Head of caudate nucleus (tissue), 42 donors: Measurements from ENCODE around the gene GANAB.
"Not testable (repeated sequence)": the region's sequence is repeated elsewhere in the genome, so short reads cannot be mapped to it uniquely, and the experiment has no call there.

Experiments
- DNase-seq, 42 donors: peaks; one replicate each; pipeline versions ENCODE4 v3.0.0 to v3.0.0-alpha.2; 2020 to 2021; ENCODE audit warnings: mixed read lengths in 7 of 42
- intact Hi-C: fragments of 100-400 bp; cut with DNase I; formaldehyde crosslinking; loops from one replicate; pipeline ENCODE4 v1.15.0; 2022

Gene GANAB

GRCh38 chr11:62644220-62644619 lies 2.2 kb downstream of the GANAB start:
- no peak for DNase-seq
- intact Hi-C loops: no loop called here

- DNase-seq: no peak
- intact Hi-C loops: no loop called here
Observed at GRCh38 chr11:62632492-62632891, 13.9 kb downstream of the GANAB start.

DNA sequence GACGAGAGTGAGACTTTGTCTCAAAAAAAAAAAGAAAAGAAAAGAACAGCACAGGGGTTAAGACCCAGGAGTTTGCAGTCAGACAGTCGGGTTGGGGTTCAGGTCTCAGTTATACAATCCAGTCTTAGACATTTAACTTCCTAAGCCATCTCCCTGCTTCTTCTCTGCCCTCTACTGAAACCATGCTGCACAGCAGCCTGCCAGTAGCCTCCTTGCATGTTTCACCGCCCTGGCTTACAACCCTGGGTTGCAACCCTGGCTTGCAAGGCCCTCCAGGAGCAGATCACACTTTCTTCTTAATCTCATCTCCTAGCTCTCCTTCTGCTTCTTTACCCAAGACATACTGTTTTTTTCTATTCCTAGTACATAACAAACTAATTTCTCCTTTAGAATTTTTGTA lies 18.7 kb downstream of the GANAB start:
- peak in 11 of 42 donors; percentile 23 to 64 (median 37) for DNase-seq
- intact Hi-C loops: no loop called here

DNA sequence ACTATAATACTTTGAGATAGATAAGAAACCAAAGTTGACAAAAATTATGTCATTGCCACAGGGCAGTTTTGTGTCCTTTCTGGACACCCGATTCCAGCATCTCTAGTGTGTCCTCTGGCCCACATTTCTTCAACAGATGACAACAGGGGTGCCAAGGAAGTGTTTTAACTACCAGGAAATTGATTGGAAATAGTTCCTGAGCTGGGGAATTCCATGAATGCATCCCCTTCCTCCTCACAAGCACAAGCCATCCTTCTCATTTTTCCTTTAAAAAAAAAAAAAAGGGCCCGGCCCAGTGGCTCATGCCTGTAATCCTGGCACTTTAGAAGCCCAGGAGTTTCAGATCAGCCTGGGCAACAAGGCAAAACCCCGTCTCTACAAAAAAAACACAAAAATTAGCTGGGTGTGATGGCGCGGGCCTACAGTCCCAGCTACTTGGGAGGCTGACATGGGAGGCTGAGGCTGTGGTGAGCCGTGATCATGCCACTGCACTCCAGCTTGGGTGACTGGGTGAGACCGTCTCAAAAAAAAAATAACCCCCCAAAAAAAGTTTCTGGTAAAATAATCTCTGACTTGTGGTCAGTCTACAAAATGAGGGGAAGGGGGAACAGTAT lies 23.8 kb downstream of the GANAB start:
- intact Hi-C loops: no loop called here
- DNase-seq: no peak

GRCh38 chr11:62621567-62622470 lies 24.6 kb downstream of the GANAB start, which contains the start of gene B3GAT3:
B3GAT3 (minus strand) TSS chr11:62621986; CDS start chr11:62621947, 39 bp downstream.
- intact Hi-C loops: no loop called here
- DNase-seq: peak; percentile 94 to 99 (median 98)

GRCh38 chr11:62621027-62621566 lies 25.3 kb downstream of the GANAB start:
- DNase-seq: no peak
- intact Hi-C loops: no loop called here

DNA sequence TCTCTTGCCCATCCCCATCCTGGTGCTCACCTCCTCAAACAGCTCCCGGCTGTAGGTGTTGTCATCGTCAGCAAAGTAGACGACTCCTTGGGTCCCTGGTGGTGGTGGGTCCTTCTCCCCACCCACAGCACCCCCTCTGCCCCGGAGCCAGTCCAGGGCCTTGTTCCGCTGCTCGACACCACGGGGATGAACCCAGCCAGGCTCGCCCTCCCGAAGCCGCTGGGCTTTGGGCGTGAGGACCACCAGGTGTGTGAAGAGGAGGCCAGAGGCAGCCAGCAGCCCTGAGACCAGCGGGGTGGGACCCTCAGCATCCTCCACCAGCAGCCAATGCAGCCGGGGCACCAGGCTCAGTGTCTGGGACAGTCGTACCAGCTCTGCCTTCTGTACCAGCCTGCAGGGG lies 29.5 kb downstream of the GANAB start:
- DNase-seq, intact Hi-C loops: not testable (repeated sequence)

GRCh38 chr11:62615521-62615920 lies 30.9 kb downstream of the GANAB start:
- intact Hi-C loops: no loop called here
- no peak for DNase-seq

DNA sequence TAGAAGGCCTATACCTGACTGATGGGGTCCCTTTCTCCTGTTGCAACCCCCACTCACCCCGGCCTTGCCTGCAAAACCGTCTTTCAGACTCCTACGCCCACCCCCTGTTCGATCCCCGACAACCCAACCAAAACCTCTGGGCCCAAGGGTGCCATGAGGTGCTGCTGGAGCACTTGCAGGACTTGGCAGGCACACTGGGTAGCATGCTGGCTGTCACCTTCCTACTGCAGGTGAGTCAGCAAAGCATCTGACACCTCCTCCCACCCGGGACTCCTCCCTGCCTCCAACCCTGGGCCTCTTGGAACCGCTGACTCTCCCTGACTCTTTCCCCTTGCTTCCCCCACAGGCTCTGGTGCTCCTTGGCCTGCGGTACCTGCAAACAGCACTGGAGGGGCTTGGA lies 32.1 kb downstream of the GANAB start:
- DNase-seq: peak; percentile 52 to 94 (median 79)
- intact Hi-C loops: no loop called here

GRCh38 chr11:62613291-62613778 lies 33.1 kb downstream of the GANAB start:
- peak in 17 of 42 donors; percentile 8 to 59 (median 34) for DNase-seq

GRCh38 chr11:62612366-62613290 lies 33.8 kb downstream of the GANAB start, which contains the start of the genes EML3 and ROM1:
EML3 (minus strand) TSS chr11:62612775; CDS start chr11:62612457, 318 bp downstream.
ROM1 (plus strand) TSS chr11:62613257; CDS start chr11:62613282, 25 bp downstream.
- intact Hi-C loops: no loop called here
- DNase-seq: peak; percentile 72 to 95 (median 87)

More at GRCh38 chr11:62613291-62613778, 33.1 kb downstream of the GANAB start:
- intact Hi-C loops: no loop called here

- intact Hi-C loops: no loop called here
- peak; percentile 29 to 87 (median 66) for DNase-seq
Observed at GRCh38 chr11:62611705-62612365, 34.6 kb downstream of the GANAB start.

- intact Hi-C loops: no loop called here
- no peak for DNase-seq
Observed at GRCh38 chr11:62610814-62611704, 35.4 kb downstream of the GANAB start.

DNA sequence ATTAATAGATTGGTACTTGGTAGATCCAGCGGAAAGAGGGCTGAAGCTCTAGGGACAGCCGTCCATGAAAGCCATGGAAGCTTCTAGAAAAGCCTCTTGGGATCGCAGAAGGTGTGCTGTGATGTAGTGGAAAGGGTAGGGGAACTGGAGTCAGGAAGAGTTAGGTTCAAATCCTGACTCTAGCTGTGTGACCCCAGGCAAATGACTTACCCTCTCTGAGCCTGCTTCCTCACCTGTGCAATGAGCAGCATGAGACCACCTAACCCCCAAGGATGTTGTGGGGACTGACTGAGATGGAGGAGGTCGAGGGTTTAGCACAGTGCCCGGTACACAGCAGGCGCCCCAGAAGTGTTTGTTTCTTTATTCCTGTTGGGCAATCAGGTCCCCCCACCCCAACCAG lies 36.0 kb downstream of the GANAB start:
- intact Hi-C loops: no loop called here

DNA sequence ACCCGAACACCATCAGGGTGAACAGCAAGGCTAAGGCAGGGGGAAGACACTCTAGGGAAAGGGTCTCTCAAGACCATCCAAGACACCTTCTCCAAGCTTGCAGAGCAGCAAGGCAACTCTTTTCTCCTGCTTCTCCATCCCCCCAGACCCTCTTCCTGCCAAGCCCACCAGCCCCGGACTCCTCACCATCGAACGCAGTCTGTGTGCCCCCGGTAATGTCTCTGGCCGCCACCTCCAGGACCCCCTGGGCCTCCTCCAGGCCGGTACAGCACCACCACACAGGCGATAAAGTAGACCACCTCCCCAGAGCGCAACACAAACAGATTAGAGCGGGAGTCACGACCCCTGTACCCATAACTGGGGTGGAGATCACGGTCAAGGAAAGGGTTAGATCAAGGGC lies 37.6 kb downstream of the GANAB start:
- no peak for DNase-seq
- intact Hi-C loops: no loop called here

More for the DNA sequence above, 36.0 kb downstream of the GANAB start:
- DNase-seq: no peak

- intact Hi-C loops: no loop called here
- DNase-seq: no peak
Observed at GRCh38 chr11:62607714-62608113, 38.7 kb downstream of the GANAB start.

DNA sequence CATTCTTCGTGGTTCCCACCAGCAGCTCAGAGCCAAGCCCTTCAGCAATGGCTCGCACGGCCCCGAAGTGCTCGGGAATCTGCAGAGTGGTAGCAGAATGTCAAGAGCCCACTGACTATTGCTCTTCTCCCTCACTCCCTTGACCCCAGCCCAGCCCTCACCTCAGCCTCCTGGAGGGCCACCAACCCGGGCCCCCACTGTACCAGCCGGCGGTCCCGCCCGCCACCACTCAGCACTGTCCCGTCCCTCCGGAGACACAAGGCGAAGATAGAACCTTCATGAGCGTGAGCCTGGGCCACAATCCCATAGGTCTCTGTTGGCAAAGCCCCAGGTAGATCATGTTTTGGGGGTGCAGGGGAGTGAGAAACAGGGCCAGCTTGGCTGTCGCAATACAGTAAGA lies 40.5 kb downstream of the GANAB start:
- intact Hi-C loops: no loop called here

More for the DNA sequence above, 40.5 kb downstream of the GANAB start:
- DNase-seq: no peak
